GM20000 (cell line): ENCODE measurements around the gene SPACA9.

Source experiments
- DNase-seq: peaks from one replicate; pipeline ENCODE4 v3.0.0; 2012; ENCODE audit warnings: low spot score
- CTCF ChIP-seq: IDR thresholded peaks from 2 replicates; pipeline ENCODE4 v1.5.1; 2012; ENCODE audit warnings: mild to moderate bottlenecking, control low read depth; ENCODE audit errors: extremely low read depth, missing control alignments

SPACA9 gene

GRCh38 chr9:132876849-132877248, 1.8 kb upstream of the SPACA9 start:
- TF ChIP-seq CTCF, result no peak
- no peak for DNase-seq

- no peak for TF ChIP-seq CTCF
- no peak for DNase-seq
These were observed 1.3 kb upstream of the SPACA9 start for GRCh38 chr9:132877458-132877823.

GRCh38 chr9:132877824-132878694, 639 bp upstream of the SPACA9 start, which contains the start of gene AK8:
TSS of gene AK8 (minus strand) at chr9:132878284. CDS start at chr9:132878255, 29 bp downstream.
- no peak for TF ChIP-seq CTCF
- peak; percentile 96 for DNase-seq

- DNase-seq, result no peak
- no peak for TF ChIP-seq CTCF
These were observed 992 bp downstream of the SPACA9 start for GRCh38 chr9:132879457-132880323.

- DNase-seq, result no peak
These were observed 1.6 kb downstream of the SPACA9 start for GRCh38 chr9:132880324-132880661.

GRCh38 chr9:132881826-132882225, 3.1 kb downstream of the SPACA9 start:
- DNase-seq, result no peak
- TF ChIP-seq CTCF, result no peak

More at GRCh38 chr9:132880324-132880661, 1.6 kb downstream of the SPACA9 start:
- no peak for TF ChIP-seq CTCF

GRCh38 chr9:132882616-132883015, 3.9 kb downstream of the SPACA9 start:
- no peak for TF ChIP-seq CTCF
- no peak for DNase-seq
